ENCODE measurements around the gene DOC2A. TPM values are rescaled to one million over a fixed set of nuclear protein-coding genes. Genes with fewer than 3 reads are reported as not detected.

Gene DOC2A
- total and polyA plus RNA-seq, 2 donors (not counting 3 experiments of a cell fraction or from before 2014, with no cell fraction given) = 0.60 to 0.63 TPM

GRCh38 chr16:29993191-29993902, 17.5 kb downstream of the DOC2A start:
- Histone ChIP-seq H3K4me1 (ENCODE audit: control insufficient read depth, extremely low read depth, insufficient read depth, low read length) (peaks cover 22% of the 10 kb centered on the region), H4K20me1 (replicated peaks; ENCODE audit: control insufficient read depth, extremely low read depth, insufficient read depth, low read length) (no peaks in the 10 kb centered on the region), H3K9ac (replicated peaks; ENCODE audit: extremely low read depth, insufficient read depth, low read length) (no peak overlapping the region), H3K36me3 (ENCODE audit: control insufficient read depth in 2 of 2, extremely low read depth in 1 of 2, insufficient read depth in 2 of 2, low read length in 2 of 2) (peaks cover 18 to 40% of the 10 kb centered on the region in 2 experiments), H3K4me3 (replicated peaks in 1 of 3; ENCODE audit: insufficient read depth in 1 of 3, low read depth in 1 of 3, low read length in 3 of 3) (no peak overlapping the region), H3K27me3 (ENCODE audit: control insufficient read depth in 2 of 2, insufficient read depth in 2 of 2, low read length in 2 of 2) (no peaks in the 10 kb centered on the region), H3K4me2 (ENCODE audit: insufficient read depth, low read length) (no peak overlapping the region), H3K9me1 (replicated peaks; ENCODE audit: control insufficient read depth, extremely low read depth, insufficient read depth, low read length) (no peaks in the 10 kb centered on the region), H2AFZ (ENCODE audit: low read depth, low read length) (no peak overlapping the region), H3K27ac (ENCODE audit: insufficient read depth, low read depth, low read length) (no peak overlapping the region), H3K9me3 (replicated peaks; ENCODE audit: control insufficient read depth, insufficient read depth, low read length) (no peaks in the 10 kb centered on the region), H3K79me2 (ENCODE audit: control insufficient read depth, insufficient read depth, low read length) (peaks cover 7% of the 10 kb centered on the region)
- no peak for DNase-seq (ENCODE audit: low read depth, low spot score)
- dilution Hi-C loops (cut with MboI; ENCODE audit: extremely low pct_ligation_motif_present, low sequenced_read_pairs) (loop anchor here (10.0 kb wide), 1 partner anchor 189 kb away; the partner anchor contains the start of gene MAZ), intact Hi-C loops (cut with micrococcal nuclease) (no loop called here)
- no peak for FAIRE-seq
- TSS peak; percentile 22 for BruUV-seq (replicated peaks)
- ChIA-PET CTCF (interaction anchor here (0.9 to 1.8 kb wide), 7 partner anchors 12 to 160 kb away, joined by 3 to 5 read pairs (median 3); partner anchors contain the start of gene TMEM219), POLR2A (interaction anchor here (0.6 to 1.3 kb wide), 3 partner anchors 11 to 20 kb away, joined by 3 read pairs; partner anchors contain the start of gene TAOK2)
- peak; percentile 34 for TF ChIP-seq POLR2A (IDR thresholded peaks at IDR 0.05; ENCODE audit: low read depth, low read length)
- no peak for TF ChIP-seq JUN (IDR thresholded peaks at IDR 0.05; ENCODE audit: borderline replicate concordance, insufficient read depth, insufficient read length, low read depth)

DNA sequence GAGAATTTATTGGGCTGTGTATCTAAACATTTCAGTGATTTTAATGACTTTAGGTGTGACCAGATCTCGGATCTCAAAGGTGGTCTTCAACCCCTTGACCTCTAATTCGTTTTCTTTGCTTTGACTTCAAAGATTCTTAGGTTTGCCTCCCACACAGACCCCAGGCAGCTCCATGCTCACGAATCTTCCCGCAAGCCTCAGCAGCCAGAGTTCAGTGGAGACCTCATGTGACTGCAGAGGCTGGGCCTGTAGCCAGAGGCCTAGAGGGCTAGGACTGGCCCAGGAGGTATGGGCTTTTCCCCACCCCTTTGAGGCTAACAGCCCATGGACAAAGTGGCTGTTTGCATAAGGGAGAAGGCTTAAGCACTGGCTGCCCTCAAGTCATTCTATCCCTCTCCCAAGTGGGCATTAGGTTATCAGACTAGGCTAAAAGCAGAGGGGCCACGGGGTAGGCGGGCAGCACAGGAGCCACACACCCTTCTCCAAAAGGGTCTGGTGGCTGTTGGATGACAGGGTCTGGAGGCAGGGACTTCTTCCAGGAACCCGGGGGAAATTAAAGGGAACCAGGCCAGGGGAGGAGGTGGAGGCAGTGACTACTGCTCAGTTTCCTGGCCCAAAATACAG, 18.4 kb downstream of the DOC2A start:
- intact Hi-C loops (cut with micrococcal nuclease) = no loop called here
- Histone ChIP-seq H3K36me3 (ENCODE audit: control insufficient read depth in 2 of 2, extremely low read depth in 1 of 2, insufficient read depth in 2 of 2, low read length in 2 of 2) (peaks cover 21 to 49% of the 10 kb centered on the region in 2 experiments), H3K79me2 (ENCODE audit: control insufficient read depth, insufficient read depth, low read length) (peaks cover 7% of the 10 kb centered on the region)

More for the DNA sequence above, 18.4 kb downstream of the DOC2A start:
- H3K9me1 ChIP-seq (replicated peaks; ENCODE audit: control insufficient read depth, extremely low read depth, insufficient read depth, low read length) = no peaks in the 10 kb centered on the region
- CTCF ChIA-PET = interaction anchor here (1.5 to 1.9 kb wide), 3 partner anchors 39 to 144 kb away, joined by 3 to 6 read pairs (median 5); partner anchors contain the start of gene TLCD3B
- peaks cover 22% of the 10 kb centered on the region for H3K4me1 ChIP-seq (ENCODE audit: control insufficient read depth, extremely low read depth, insufficient read depth, low read length)
- H4K20me1 ChIP-seq (replicated peaks; ENCODE audit: control insufficient read depth, extremely low read depth, insufficient read depth, low read length) = no peaks in the 10 kb centered on the region
- H3K4me3 ChIP-seq (replicated peaks in 1 of 3; ENCODE audit: insufficient read depth in 1 of 3, low read depth in 1 of 3, low read length in 3 of 3) = no peak overlapping the region
- FAIRE-seq (no peak), DNase-seq (ENCODE audit: low read depth, low spot score) (no peak)
- dilution Hi-C loops (cut with MboI; ENCODE audit: extremely low pct_ligation_motif_present, low sequenced_read_pairs) = loop anchor here (10.0 kb wide), 1 partner anchor 188 kb away; the partner anchor contains the start of gene MAZ
- H3K27me3 ChIP-seq (ENCODE audit: control insufficient read depth in 2 of 2, insufficient read depth in 2 of 2, low read length in 2 of 2) = no peaks in the 10 kb centered on the region
- POLR2A ChIA-PET = interaction anchor here (0.7 to 1.3 kb wide), 2 partner anchors 19 to 52 kb away, joined by 3 read pairs; partner anchors contain the start of gene TAOK2
- H3K27ac ChIP-seq (ENCODE audit: insufficient read depth, low read depth, low read length) = no peak overlapping the region
- no peak overlapping the region for H3K4me2 ChIP-seq (ENCODE audit: insufficient read depth, low read length)
- no TSS peak for BruUV-seq (replicated peaks)
- no peaks in the 10 kb centered on the region for H3K9me3 ChIP-seq (replicated peaks; ENCODE audit: control insufficient read depth, insufficient read depth, low read length)
- no peak overlapping the region for H2AFZ ChIP-seq (ENCODE audit: low read depth, low read length)
- TF ChIP-seq EZH2 (IDR thresholded peaks at IDR 0.05; ENCODE audit: borderline replicate concordance, low read depth, low read length, severe bottlenecking) (no peak), JUN (IDR thresholded peaks at IDR 0.05; ENCODE audit: borderline replicate concordance, insufficient read depth, insufficient read length, low read depth) (no peak), FOS (IDR thresholded peaks at IDR 0.05; ENCODE audit: borderline replicate concordance, insufficient read depth, low read length) (no peak), GATA2 (IDR thresholded peaks at IDR 0.05; ENCODE audit: insufficient read depth, insufficient read length, low read depth, low read length) (no peak), MYC (IDR thresholded peaks at IDR 0.05; ENCODE audit: low read depth, low read length) (no peak), MAX (IDR thresholded peaks at IDR 0.05; ENCODE audit: insufficient read depth, insufficient read length) (no peak), POLR2AphosphoS5 (IDR thresholded peaks at IDR 0.05; ENCODE audit: insufficient read depth, low read depth, low read length) (no peak), CTCF (IDR thresholded peaks at IDR 0.05; ENCODE audit: extremely low read depth in 1 of 2, insufficient read depth in 1 of 2, low read depth in 1 of 2, low read length in 2 of 2) (no peak), POLR2A (IDR thresholded peaks at IDR 0.05; ENCODE audit: low read depth, low read length) (no peak)
- H3K9ac ChIP-seq (replicated peaks; ENCODE audit: extremely low read depth, insufficient read depth, low read length) = no peak overlapping the region

All from endothelial cell of umbilical vein (primary cell).